Cerebellar nuclear complex (tissue), 1 donor: Measurements from ENCODE around the gene IL1RN.

Experiments used
- DNase-seq, 2 experiments: peaks; one replicate each; lab custom pipeline; 2025; lab: John Stamatoyannopoulos, UW

Gene IL1RN

DNA sequence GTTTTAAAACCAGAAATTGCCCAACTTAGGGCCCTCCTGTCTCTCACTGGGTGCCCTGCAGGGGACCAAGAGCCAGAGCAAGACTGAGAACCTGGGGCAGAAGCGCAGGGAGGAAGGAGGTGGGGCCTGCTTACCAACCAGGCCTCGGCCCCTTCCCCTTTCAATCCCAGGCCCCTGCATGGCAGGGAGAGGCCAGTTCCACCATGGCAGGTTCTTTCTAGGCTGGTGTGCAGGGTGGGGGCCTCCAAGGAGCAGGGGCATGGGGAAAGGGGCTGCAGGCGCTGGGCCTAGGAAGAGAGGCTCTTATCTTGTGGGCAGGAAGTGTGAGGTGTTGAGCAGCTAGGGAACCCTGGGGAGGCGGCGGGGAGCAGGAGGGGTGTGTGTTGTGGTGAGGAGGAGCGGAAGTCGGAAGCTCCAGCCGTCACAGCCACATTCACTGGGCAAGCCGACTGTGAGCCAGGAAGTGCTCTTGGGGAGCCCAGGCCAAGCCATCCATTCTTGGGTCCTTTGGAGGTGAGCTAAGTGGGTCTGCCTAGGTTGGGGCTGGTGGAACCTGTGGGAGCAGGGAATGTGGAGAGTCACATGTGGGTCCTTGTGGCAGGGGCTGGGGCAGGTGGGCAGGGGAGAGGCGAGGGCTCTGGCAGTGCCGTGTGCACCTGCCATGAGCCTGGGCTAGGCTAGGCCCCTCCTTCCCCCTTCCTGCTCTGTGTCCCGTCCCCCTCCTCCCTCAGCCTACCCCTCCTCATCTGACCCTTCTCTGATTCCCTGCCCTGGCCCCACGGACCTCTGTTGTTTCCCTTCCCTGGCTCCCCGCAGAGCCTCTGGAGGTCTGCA, 46.4 kb downstream of the IL1RN start, which contains the start of gene PSD4:
PSD4 (plus strand) TSS at position 430 of the 834 bp plus-strand sequence. CDS start 8,486 bp downstream, outside the sequence.
- no peak for DNase-seq

DNA sequence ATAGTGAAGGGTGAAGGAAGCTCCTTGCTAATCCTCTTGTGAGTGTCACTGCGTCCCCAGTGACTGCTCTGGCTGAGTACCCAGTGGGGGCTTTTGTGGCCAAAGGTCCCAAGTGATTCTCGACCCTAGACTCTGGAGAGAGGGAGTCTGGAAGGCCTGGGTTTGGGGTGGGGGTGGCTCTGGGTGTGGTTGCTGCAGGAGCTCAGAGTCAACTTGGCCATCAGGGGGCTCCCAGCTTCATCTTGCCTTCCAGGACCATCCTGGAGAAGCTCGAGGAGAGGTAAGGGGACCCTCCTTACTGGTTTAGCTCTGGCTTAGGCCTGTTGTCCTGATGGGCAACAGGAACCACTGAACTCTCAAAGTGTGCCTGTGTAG, 47.0 kb downstream of the IL1RN start:
- no peak for DNase-seq

DNA sequence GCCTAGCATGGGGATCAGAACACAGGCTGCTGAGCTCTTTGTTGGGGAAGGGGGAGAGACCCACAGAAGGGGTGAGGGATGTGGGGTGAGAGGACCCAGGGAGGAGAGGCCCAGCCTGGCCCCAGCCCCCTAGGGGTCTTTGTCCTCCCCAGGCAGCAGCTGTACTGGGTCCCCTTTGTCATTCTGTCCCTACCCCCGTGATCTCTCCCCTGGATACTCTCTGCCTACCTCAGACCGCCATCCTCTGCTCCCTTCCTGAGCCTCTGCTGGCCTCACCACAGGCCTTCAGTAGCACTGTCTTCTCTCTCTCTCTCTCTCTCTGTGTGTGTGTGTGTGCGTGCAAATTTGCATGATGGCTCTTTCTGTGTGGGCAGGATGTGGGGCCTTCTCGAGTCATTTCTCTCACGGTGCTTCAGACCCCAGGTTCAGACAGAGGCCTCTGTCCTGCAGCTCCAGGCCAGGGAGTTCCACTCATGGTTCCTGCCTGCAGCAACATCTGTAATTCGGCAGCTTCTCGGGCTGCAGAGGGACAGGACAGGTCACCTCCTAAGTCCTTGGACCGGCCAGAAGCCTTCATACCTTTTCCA, 47.7 kb downstream of the IL1RN start:
- DNase-seq, result no peak

DNA sequence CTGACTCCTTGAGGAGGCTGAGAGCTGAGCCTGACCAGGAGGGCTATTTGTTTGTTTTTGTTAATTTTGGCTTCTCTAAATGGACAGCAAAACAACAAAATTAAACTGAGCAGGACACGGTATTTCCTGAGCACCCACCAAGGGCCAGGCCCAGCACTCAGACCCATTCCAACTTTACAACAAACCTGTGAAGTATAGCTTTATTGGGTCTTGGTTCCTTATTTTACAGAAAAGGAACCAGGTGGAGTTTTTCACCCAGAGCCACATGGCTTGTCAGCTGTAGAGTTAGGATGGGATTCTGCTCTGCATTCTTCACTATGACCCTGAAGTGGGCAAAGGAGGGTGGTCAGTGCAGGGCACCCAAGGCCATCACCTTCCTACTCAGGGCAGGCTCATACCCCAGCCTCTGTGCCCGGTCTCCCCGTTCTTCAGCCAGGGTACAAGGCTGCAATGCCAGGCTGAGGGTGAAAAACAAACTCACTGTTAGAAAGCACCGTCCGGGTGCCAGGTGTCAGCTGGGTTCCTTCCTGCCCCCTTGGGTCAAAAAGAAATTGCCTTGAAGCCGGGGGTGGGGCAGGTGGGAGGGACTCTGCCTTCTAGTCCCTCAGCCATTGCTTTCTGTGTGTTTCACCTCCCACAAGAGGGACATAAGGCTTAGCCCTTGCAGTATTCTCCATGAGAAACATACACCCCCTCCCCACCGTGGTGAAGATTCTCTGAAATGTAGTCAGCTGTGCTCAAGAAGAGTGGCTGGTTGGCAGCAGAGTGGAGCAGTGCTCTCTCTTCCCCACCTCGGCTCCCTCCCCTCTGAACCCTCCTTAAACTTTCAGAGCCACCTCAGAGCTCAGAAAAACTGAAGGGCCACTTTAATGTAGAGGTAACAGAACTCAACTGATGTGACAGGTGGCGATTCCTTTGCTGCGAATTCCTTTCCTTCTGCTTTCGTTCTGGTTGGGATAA, 48.6 kb downstream of the IL1RN start:
- no peak for DNase-seq

DNA sequence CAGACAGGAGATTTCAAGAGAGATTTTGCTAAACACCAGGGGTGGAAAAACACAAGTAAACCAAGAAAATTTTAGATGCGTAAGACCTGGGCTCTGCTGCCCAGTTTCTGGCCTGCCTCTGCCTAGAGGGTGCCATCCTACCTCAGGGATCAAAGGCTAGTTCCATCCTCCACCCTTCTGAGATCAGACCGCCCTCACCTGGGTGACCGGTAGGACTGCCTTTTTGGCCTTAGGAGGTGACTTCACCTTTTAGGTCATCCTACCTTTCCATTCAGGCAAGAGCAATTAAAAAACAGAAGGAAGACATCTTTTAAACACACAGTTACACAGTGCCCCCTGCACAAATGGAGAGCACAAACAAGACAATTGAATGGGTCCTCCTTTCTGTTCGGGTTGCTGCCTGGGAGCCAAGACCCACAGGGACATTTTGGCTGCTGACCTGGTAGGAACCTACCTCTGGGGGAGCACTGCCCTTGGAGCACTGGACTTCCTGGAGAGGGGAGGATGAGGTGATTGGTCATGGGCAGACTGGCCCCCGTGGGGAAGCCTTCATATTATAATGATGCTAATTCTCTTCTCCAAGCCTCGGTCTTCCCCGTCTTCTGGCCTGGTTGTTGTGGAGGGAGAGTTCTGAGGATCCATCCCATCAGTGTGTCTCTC, 49.4 kb downstream of the IL1RN start:
- no peak for DNase-seq

DNA sequence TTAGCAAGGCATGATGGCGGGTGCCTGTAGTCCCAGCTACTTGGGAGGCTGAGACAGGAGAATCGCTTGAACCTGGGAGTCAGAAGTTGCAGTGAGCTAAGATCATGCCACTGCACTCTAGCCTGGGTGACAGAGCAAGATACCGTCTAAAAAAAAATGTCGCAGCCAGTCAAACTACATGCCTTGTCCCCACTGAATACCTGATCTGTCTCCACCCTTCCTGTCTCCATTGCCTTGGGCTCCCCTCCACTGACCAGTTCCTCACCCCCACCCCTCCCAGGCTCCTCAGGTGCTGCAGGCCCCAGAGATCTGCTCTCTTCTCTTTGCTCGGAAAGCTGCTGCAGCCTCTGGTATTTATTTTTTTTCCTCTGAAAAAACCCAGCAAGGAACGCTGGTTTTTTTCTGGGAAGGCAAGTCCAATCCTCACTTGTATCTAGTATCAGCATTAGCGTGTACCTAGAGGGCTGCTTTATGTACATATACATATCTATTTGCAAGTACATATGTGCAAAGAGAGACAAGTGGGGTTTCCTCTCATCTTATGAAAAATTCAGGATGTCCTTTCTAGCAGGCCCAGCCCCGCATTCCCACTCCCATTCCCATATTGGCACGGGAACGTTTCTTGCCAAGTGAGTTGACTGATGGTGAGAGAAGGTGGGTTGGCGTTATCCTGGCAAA, 50.8 kb downstream of the IL1RN start:
- no peak for DNase-seq

DNA sequence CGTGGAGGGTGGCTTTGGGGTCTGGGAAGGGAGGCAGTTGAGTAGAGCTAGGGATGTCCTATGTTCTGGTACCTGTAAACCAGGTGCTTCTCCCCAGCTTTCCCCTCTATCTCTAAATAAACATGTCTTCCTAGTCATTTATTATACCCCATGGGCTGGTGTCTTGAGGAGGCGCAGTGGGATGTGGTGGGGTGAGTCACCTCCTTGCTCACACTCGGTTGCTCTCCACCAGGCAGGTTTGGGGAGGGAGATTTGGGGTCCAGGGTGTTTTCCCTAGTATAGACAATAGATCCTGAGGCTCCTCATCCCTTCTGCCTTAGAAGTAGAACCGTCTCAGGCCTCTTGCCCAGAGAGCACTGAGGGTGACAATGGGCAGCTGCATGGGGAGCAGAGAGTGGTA, 51.5 kb downstream of the IL1RN start:
- no peak for DNase-seq

DNA sequence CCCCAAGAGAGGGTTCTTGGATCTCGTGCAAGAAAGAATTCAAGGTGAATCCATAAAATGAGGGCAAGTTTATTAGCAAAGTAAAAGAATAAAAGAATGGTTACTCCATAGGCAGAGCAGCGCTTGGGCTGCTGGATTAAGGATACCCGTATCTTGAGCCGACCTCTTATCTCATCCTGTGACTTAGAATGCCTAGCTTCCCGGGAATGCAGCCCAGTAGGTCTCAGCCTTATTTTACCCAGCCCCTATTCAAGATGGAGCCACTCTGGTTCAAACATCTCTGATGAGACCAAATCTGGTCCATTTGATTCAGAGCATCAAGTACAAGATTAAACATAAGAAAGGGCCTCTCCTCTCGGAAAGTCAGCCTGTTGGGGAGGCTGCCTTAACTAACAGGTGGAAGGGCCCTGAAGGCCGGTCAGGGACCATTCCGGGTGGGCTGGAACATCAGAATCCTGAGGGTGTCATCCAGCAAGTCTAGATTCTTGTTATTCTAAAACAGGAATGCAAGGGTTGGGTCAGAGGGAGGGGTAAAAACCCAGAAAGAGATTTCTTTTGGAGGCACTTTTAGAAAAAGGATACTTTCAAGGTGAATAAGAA, 52.1 kb downstream of the IL1RN start:
- no peak for DNase-seq

DNA sequence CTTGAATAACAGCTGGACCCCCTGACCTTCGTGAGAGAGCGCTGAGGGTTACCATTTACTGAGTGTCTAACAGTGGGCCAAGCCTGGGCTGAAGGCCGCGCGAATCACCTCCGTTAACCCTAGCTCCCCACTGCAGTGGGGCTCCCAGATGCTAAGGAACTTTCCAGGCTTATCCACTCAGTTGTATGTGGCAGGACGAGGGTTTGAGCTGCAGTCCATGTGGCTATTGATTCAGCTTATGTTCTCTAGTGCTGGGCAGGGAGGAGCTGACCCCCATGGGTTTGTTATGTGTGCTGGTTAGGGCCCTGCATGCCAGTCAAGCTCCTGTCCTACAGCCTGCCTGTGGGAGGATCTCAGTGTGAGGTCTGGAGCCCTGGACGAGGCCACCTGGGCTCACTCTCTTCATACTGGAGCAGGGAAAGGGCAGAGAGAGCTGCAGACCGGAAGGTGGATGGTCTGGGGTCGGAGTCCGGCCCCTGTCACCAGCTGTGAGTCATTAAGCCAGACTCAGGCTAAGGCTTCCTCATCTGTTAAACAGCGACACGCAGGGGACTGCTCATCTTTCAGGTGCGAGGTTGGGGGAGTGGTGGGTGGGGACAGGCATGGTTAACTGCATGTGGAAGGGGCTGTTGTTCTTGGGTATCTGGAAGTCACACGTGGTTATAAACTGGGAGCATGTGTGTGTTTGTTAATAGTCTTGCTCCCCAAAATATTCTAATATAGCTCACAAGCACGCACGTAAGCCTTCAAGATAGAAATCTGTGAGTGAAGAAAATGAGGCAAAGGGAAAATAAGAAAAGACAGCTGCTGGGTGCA, 52.9 kb downstream of the IL1RN start:
- DNase-seq, result no peak

DNA sequence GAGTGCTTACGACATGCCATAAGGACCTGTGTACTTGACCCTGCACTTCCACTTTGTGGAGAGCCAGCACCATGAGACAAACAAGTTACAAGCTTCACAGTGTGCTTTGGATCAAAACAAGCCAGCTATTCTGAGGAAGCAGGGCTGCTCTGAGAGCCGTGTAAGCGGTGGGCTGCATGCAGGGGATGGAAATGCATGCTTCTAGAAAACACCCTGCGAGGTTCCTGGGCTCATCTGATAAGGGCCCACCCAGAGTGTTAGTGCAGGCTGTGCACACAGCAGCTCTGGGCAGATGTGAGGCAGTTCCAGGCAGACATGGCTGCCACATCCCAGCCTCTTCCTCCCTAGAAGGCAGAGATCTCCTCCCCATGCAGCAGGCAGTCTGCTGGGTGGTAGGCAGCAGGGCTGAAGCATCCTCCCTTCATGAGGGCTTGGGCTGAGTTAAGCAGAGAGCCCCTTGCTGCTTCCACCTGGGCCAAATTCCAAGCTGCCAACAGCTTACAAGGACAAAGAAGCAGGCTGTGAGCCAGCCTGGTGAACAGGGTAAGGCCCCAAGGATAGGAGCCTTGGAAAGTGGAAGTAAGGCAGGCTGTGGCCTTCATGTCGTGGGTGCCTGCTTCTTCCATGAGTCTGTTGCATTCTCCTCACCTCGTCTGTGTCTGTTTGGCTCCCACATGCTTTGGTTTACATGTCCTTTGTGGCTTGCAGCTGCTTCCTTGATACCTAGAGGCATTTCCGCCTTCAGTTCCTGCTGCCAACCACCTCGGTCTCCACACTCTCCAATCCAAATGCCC, 54.1 kb downstream of the IL1RN start:
- DNase-seq, result no peak

DNA sequence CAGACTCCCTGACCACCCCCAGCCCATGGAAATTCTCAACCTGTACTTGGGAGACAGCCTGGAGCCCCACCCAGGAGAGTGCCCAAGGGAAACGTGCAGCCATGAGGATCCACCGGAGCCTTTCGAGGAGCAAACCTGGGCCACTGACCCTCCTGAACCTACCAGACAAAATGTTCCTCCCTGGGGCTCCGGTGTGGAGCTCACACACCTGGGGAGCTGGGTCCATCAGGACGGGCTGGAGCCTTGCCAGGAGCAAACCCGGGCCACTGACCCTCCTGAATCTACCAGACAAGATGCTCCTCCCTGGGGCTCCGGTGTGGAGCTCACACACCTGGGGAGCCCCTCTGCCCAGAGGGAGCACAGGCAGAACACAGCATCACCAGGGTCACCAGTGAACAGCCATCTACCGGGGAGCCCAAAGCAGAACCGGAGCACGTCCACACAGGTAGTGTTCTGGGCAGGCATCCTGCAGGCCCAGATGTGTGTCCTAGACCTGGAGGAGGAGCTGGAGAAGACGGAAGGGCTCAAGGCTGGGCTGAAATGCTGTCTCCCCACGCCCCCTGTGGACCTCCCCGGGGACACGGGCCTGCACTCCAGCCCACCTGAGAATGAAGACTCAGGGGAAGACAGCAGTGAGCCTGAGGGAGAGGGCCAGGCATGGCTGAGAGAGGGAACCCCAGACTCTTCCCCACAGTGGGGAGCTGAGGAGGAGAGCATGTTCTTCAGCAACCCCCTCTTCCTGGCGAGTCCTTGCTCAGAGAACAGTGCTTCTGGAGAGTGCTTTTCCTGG, 55.3 kb downstream of the IL1RN start:
- no peak for DNase-seq

DNA sequence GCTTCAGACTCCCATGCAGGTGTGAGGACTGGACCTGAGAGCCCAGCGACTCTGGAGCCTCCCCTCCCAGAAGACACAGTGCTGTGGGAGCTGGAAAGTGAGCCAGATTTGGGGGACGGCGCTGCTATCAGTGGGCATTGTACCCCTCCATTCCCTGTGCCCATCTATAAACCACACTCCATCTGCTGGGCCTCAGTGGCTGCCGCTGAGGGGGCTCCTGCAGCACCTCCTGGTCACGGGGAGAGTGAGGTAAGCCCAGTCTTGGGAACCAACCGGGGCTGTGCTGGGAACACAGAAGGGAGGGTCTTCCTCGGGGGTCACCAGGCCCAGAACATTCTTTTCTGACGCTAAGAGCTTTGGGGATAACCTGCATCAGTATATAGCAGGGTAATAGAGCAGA, 55.9 kb downstream of the IL1RN start:
- no peak for DNase-seq
